Activated CD4-positive, alpha-beta T cell treated with anti-CD3 and anti-CD28 coated beads, Interleukin-2, amount 50 U/mL, for 1 hour (primary cell): ENCODE measurements around the gene TARBP1.

ENCODE experiments used
- DNase-seq: peaks from one replicate; pipeline ENCODE4 v3.0.0-alpha.2; 2020

TARBP1 gene

GRCh38 chr1:234479310-234479559, 256 bp upstream of the TARBP1 start:
- no peak for DNase-seq

DNA sequence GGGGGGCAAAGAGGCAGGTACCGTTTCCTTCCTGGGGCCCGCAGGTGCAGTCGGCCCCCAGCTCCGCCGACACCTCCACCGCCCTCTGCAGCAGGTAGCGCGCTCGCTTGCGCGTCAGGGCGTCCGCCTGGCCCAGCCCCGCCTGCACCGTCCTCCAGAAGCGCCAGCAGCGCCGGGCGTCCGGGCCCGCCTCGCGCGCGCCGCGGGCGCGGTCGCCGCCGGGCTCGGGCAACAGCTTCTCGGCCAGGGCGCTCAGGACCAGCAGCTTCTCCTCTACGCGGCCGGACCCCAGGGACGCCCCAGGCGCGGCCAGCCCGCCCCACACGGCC, 863 bp downstream of the TARBP1 start:
- DNase-seq: peak; percentile 72

GRCh38 chr1:234477386-234478151, 1.4 kb downstream of the TARBP1 start:
- no peak for DNase-seq

- no peak for DNase-seq
These were observed 2.8 kb downstream of the TARBP1 start for GRCh38 chr1:234476172-234476571.

DNA sequence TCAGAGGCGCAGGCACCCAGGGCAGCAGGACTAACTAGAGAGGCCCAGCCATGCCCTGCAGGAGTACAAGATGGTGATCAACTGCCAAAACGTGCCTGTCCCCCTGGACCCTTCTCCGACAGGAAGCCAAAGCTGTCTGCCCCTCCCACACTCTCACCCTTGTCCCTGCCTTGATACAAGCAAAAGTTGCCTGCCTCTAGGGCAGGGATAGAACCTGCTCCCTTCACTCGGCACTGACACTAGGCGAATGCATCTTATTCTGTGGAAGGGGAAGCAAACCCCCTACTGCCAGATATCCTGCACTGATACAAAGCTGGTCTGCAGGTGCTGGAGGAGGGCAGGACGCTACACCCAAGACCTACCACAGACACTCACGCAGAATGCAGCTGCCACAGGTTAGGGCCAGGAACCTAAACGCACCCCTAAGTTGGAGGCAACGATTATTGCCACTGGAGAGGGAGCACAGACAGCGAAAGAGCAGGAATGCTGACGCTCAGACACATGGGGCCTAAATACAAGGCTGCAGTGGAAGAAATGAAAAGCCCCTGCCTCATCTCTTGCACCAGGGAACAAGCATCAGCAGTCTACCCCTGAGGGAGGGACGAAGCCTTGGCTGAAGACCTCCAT, 3.7 kb downstream of the TARBP1 start:
- no peak for DNase-seq

GRCh38 chr1:234474375-234474774, 4.6 kb downstream of the TARBP1 start:
- DNase-seq: no peak

DNA sequence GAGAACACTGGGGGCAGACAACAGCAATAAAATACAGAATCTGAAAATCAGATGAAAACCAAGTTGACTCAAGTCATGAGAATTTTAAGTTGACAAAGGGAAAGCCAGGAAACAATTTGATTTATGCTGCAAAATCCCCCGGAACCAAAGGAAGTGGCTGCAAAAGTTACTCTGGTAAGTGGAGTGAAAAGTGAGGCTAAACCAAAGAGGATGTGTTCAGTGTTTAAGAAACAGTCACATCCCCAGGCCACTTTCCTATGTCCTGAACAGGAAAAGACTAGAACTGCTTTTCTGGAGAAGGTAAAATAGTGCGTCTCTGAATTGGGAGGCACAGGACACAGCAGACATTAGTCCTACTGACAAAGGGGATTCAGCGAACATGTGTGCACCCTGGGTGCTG, 5.9 kb downstream of the TARBP1 start:
- no peak for DNase-seq

DNA sequence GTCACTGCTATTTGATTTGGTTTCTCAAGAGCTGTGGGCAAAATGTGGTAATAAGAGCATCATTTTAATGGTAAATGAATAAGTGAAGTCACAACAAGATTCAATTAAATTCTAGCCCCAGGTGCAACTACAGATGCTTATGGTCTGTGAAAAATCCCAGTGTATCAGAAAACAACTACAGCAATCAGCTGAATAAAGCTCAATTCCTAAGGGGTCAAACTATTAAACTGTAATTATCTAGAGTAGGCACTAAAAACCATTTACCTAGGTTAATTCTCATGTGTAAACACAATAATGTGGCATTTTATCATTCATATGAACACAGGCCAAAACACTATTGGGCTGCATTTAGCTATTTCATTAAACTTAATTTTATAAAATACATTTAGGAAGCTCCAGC, 9.6 kb downstream of the TARBP1 start:
- no peak for DNase-seq

DNA sequence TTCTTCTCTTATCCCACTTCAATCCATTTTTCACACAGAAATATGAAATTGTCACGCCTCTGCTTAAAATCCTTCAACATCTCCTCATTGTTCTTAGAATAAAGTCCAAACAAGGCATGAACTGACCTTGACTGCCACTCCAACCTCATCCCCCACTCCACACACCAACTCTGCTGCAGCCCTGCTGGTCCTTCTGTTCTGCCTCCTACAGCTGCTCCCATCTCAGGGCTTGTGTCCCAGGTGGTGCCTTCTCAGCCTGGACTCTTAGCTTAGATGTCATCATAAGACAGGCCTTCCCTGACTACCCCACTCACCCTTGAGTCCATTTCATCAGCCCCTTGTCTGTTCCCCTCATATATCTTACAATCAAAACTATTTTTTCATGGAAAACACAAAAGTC, 10.4 kb downstream of the TARBP1 start:
- DNase-seq: no peak

GRCh38 chr1:234467821-234468220, 11.2 kb downstream of the TARBP1 start:
- no peak for DNase-seq

GRCh38 chr1:234466945-234467344, 12.0 kb downstream of the TARBP1 start:
- DNase-seq: no peak

GRCh38 chr1:234463749-234464148, 15.2 kb downstream of the TARBP1 start:
- DNase-seq: no peak

GRCh38 chr1:234460652-234461051, 18.3 kb downstream of the TARBP1 start:
- DNase-seq: no peak

DNA sequence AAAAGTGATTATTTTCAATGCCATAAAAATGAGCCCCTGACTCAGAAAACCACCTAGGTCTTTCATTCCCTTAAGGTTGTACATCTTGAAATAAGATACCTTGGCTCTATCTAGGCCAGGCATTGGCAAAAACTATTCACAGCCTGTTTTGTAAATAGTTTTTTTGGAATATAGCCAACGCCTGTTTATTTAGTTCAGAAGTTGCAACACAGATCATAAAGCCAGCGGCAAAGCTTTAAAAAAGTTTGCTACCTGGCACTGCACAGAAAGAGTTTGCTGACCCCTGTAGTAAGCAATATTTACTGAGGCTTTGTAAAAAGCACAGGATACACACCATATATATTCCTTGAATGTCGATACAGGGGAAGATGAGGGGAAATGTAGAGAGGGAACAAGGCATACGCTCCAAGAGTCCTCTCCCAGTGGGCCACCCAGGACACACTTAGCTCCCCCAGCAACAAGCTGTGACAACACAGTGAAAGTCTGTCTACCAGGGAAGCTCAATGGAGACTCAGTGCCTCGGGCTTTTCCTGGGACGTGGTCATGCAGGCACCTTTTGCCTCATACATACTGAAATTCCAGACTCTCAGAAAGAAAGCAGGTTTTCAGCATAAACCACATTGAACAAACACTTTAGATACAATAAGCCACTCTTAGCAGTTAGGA, 20.5 kb downstream of the TARBP1 start:
- no peak for DNase-seq

GRCh38 chr1:234454926-234455325, 24.1 kb downstream of the TARBP1 start:
- DNase-seq: no peak

GRCh38 chr1:234452406-234452965, 26.5 kb downstream of the TARBP1 start:
- DNase-seq: no peak

GRCh38 chr1:234440348-234440747, 38.6 kb downstream of the TARBP1 start:
- no peak for DNase-seq

- no peak for DNase-seq
These were observed 40.4 kb downstream of the TARBP1 start for GRCh38 chr1:234438579-234438978.

GRCh38 chr1:234437423-234438171, 41.4 kb downstream of the TARBP1 start:
- no peak for DNase-seq

- no peak for DNase-seq
These were observed 43.4 kb downstream of the TARBP1 start for GRCh38 chr1:234435620-234436019.

DNA sequence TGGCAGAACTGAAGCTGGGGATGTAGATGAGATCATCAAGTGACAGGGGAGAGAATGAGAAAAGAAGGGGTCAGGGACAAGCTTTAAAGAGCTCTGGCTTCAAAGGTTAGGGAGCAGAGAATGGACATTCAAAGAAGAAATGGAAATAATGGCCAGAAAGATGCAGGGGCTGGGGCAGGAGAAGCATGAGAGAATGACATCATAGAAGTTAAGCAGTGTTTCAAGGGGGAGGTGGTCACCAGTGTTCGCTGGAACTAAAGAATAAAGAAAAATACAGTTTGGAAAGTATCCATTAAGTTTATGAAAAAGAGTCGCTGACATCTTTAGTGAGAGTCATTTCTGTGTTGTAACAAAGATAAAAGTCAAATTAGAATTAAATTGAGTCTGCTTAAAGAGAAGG, 44.3 kb downstream of the TARBP1 start:
- DNase-seq: no peak

- DNase-seq: no peak
These were observed 45.3 kb downstream of the TARBP1 start for GRCh38 chr1:234433563-234434285.

DNA sequence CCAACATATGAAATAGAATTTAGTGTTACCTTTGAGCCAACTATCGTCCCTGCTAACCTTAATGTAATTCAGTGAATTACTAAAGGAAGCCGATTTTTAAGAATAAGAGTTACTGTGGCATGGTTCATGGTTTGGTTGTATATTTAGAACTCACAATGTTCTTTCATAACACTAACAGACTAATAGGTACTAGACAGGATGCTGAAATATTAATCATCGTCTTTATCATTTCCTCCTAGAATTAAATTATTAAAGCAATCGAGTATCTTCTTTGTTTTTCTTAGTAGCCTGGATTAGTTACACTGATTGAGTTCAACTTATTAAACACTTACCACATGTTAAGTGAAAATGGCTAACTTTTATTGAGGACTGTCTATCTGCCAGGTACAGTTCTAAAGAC, 47.7 kb downstream of the TARBP1 start:
- no peak for DNase-seq
